Nephron progenitor cell (in vitro differentiated cells): ENCODE data around the gene PRR14.
"Not testable (repeated sequence)": the region's sequence is repeated elsewhere in the genome, so short reads cannot be mapped to it uniquely, and the experiment has no call there.

Experiments
- DNase-seq: peaks from one replicate; pipeline ENCODE4 v3.0.0; 2021
- H3K27ac Mint-ChIP-seq: 2 replicates; pipeline ENCODE4 v1.8.0; 2021; ENCODE audit warnings: mild to moderate bottlenecking, moderate library complexity, mixed read lengths
- H3K27me3 Mint-ChIP-seq: 2 replicates; pipeline ENCODE4 v1.8.0; 2021; ENCODE audit warnings: mild to moderate bottlenecking, low read depth, mixed read lengths; ENCODE audit not compliant: poor library complexity
- H3K36me3 Mint-ChIP-seq: 2 replicates; pipeline ENCODE4 v1.8.0; 2021; ENCODE audit warnings: low read depth, mixed read lengths
- H3K4me1 Mint-ChIP-seq: 2 replicates; pipeline ENCODE4 v1.8.0; 2021; ENCODE audit warnings: mixed read lengths
- H3K4me3 Mint-ChIP-seq: 2 replicates; pipeline ENCODE4 v1.8.0; 2021; ENCODE audit warnings: mild to moderate bottlenecking, moderate library complexity, mixed read lengths
- H3K9me3 Mint-ChIP-seq: 2 replicates; pipeline ENCODE4 v1.8.0; 2021; ENCODE audit warnings: mild to moderate bottlenecking, moderate library complexity, mixed read lengths
- CTCF ChIP-seq: fragments of 200-600 bp; sonication (generic); IDR thresholded peaks from 2 replicates; pipeline ENCODE4 v1.5.0; 2021; ENCODE audit warnings: antibody characterized with exemption

Gene PRR14

GRCh38 chr16:30626236-30626635 is 24.5 kb upstream of the PRR14 start:
- Mint-ChIP-seq H3K27me3 (peaks cover 16% of the 10 kb centered on the region), H3K36me3 (no peaks in the 10 kb centered on the region), H3K9me3 (peaks cover 22% of the 10 kb centered on the region), H3K4me3 (no peak overlapping the region), H3K27ac (no peak overlapping the region), H3K4me1 (peaks cover 14% of the 10 kb centered on the region)
- DNase-seq = no peak
- no peak for TF ChIP-seq CTCF

GRCh38 chr16:30628628-30629540 is 21.9 kb upstream of the PRR14 start:
- peaks cover 7% of the 10 kb centered on the region for H3K4me1 Mint-ChIP-seq
- peaks cover 11% of the 10 kb centered on the region for H3K9me3 Mint-ChIP-seq
- no peak overlapping the region for H3K27ac Mint-ChIP-seq
- H3K27me3 Mint-ChIP-seq = peaks cover 7% of the 10 kb centered on the region
- H3K4me3 Mint-ChIP-seq = no peak overlapping the region
- no peaks in the 10 kb centered on the region for H3K36me3 Mint-ChIP-seq
- peak; percentile 94 for DNase-seq
- peak; percentile 91 for TF ChIP-seq CTCF

- not testable (repeated sequence) for H3K27ac Mint-ChIP-seq, H3K27me3 Mint-ChIP-seq, DNase-seq, H3K9me3 Mint-ChIP-seq, H3K36me3 Mint-ChIP-seq, H3K4me3 Mint-ChIP-seq
- H3K4me1 Mint-ChIP-seq = peaks cover 28% of the 10 kb centered on the region
These were observed 18.3 kb upstream of the PRR14 start for GRCh38 chr16:30632454-30632853.

- no peak for DNase-seq
- peaks cover 27% of the 10 kb centered on the region for H3K4me1 Mint-ChIP-seq
- no peak overlapping the region for H3K27ac Mint-ChIP-seq
- peak overlapping the region; percentile 93 for H3K4me3 Mint-ChIP-seq
- no peak for TF ChIP-seq CTCF
- no peaks in the 10 kb centered on the region for H3K9me3 Mint-ChIP-seq
- peaks cover 9% of the 10 kb centered on the region for H3K27me3 Mint-ChIP-seq
- H3K36me3 Mint-ChIP-seq = no peaks in the 10 kb centered on the region
These were observed 17.2 kb upstream of the PRR14 start for GRCh38 chr16:30633526-30633925.

GRCh38 chr16:30636599-30636998 is 14.2 kb upstream of the PRR14 start:
- Mint-ChIP-seq H3K27ac (no peak overlapping the region), H3K4me1 (peaks cover 21% of the 10 kb centered on the region), H3K36me3 (no peaks in the 10 kb centered on the region), H3K9me3 (no peaks in the 10 kb centered on the region), H3K4me3 (no peak overlapping the region), H3K27me3 (peaks cover 23% of the 10 kb centered on the region)
- no peak for TF ChIP-seq CTCF
- DNase-seq = no peak

- peaks cover 23% of the 10 kb centered on the region for H3K27me3 Mint-ChIP-seq
- not testable (repeated sequence) for H3K36me3 Mint-ChIP-seq, DNase-seq, H3K4me3 Mint-ChIP-seq, H3K9me3 Mint-ChIP-seq, H3K27ac Mint-ChIP-seq
- peaks cover 21% of the 10 kb centered on the region for H3K4me1 Mint-ChIP-seq
These were observed 13.6 kb upstream of the PRR14 start for GRCh38 chr16:30637139-30637538.

- peaks cover 25% of the 10 kb centered on the region for H3K27me3 Mint-ChIP-seq
- H3K27ac Mint-ChIP-seq = no peak overlapping the region
- peaks cover 21% of the 10 kb centered on the region for H3K4me1 Mint-ChIP-seq
- no peak overlapping the region for H3K4me3 Mint-ChIP-seq
- TF ChIP-seq CTCF = peak; percentile 43
- H3K36me3 Mint-ChIP-seq = no peaks in the 10 kb centered on the region
- no peak for DNase-seq
- no peaks in the 10 kb centered on the region for H3K9me3 Mint-ChIP-seq
These were observed 12.8 kb upstream of the PRR14 start for GRCh38 chr16:30637944-30638343.
